GM21515 (cell line): ENCODE measurements around the gene LRP1B.
"Not testable (repeated sequence)": the region's sequence is repeated elsewhere in the genome, so short reads cannot be mapped to it uniquely, and the experiment has no call there.

Experiments
- ATAC-seq: cut with Tn5 transposase; IDR thresholded peaks from one replicate; pipeline ENCODE4 v1.9.1; 2021; ENCODE audit not compliant: unreplicated experiment

The LRP1B gene

DNA sequence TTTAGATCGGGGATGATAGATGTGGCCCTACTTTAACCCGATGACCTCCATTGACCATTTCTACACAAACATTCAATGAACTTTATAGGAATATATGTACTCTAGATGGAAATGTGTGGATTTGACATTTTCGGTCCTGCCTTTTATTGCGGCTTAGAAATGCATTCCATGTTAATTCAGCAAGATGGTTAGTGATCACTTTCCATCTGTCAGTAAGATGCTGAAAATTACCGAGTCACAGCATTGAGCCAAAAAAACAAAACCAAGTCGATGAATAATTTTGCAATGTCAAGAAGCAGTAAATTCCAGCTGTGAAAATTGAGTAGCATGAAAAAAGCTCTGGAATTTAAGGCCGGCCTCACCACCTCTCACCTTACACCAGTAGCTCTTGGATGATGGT, 1708.1 kb downstream of the LRP1B start:
- no peak for ATAC-seq

DNA sequence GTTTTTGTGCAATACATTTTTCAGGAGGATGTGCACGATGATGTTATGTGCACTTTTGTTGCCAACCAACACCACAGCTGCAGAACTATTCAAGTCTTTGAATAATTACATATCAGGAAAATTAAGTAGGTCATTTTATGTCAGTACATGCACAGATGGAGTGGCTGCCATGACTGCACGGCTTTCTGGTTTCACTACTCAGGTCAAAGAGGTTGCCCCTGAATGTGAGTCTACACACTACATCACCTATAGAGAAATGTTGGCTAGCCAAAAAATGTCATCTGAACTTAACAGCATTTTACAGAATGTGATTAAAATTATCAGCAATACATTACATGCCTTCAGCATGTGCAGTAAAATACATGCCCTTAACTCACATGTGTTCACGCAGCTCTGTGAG, 1713.3 kb downstream of the LRP1B start:
- ATAC-seq, result no peak

DNA sequence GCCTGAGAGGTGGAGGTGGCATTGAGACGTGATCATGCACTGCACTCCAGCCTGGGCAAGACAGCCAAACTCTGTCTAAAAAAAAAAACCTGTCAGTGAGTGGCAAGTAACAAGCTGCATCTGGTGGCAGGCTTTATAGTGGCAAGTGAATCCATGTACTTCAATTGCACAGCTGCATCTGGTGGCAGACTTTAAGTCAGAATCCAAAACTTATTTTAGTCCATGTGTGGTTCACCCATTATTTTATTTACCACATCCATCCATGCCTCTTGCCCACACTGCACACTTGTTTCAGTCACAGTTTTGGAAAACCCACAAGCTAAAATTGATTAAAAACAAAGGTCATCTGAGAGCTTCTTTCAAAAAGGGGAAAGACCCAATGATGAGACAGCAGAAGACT, 1714.2 kb downstream of the LRP1B start:
- no peak for ATAC-seq

DNA sequence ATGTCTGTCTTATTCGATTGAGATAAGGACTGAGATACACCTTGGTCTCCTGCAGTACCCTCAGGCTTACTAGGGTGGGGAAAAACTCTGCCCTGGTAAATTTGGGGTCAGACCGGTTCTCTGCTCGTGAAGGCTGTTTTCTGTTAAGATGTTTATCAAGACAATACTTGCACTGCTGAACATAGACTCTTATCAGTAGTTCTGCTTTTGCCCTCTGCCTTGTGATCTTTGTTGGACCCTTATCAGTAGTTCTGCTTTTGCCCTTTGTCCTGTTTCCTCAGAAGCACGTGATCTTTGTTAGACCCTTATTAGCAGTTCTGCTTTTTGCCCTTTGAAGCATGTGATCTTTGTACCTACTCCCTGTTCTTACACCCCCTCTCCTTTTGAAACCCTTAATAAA, 1715.8 kb downstream of the LRP1B start:
- not testable (repeated sequence) for ATAC-seq

DNA sequence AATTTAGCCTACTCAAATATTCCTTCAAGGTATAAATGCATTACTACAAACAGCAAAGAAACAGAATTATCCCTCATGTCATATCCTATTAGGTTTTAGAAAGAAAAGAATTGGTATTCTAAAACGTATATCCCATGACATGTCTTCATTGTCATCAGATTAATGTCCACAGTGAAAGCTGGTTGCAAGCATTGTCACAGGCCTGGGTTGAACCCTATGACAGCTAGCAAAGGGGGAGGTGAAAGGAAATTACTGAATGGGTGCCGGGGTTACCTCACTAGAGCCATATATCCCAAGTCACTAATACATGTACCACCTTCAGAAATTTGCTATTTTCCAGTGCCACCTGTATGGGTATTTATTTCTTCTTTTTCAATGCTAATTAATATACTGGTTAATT, 1720.1 kb downstream of the LRP1B start:
- ATAC-seq, result no peak

DNA sequence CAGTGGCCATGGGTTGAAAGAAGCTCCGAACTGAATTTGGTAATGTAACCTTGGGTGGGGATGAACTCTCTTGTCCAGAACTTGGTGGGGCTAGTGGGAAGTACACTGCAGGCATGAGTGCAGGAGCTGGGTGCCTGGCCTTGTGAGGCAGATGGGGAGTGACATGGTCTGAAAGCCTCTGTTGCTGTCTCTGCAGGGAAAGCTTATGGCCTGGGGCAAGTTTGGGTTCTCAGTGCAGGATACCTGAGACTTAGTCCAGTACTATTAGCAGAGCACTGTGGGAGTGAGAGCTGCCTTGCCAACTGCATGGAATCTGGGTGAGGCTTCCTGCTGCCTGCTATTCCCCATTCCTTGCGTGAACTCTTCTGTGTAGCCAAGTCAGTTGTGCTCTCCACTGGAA, 1729.8 kb downstream of the LRP1B start:
- no peak for ATAC-seq

DNA sequence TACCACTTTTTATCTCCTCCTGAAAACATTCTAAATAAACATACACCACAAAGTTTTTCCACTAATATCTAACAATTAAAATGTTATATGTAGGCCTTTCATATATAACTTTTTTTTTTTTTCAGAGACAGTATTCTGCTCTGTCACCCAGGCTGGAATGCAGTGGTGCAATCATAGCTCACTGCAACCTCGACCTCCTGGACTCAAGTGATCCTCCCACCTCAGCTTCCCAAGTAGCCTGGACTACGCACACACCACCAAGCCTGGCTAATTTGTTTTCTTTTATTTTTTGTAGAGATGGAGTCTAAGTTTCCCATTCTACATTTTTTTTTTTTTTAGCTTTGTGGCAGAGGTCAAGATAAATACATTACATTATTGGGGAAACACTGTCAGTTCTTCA, 1738.0 kb downstream of the LRP1B start:
- no peak for ATAC-seq

DNA sequence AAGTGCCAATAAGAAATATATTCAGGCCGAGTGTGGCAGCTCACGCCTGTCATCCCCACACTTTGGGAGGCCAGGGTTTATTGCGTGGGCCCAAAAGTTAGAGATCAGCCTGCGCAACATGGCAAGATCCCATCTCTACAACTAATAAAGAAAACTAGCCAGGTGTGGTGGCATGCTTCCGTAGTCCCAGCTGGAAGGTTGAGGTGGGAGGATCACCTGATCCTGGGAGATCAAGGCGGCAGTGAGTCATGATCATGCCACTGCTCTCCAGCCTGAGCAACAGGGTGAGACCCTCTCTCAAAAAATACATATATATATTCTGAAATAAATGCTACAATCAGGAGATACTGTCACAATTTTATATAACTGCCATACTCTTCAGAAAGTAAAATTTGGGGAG, 1745.9 kb downstream of the LRP1B start:
- no peak for ATAC-seq

DNA sequence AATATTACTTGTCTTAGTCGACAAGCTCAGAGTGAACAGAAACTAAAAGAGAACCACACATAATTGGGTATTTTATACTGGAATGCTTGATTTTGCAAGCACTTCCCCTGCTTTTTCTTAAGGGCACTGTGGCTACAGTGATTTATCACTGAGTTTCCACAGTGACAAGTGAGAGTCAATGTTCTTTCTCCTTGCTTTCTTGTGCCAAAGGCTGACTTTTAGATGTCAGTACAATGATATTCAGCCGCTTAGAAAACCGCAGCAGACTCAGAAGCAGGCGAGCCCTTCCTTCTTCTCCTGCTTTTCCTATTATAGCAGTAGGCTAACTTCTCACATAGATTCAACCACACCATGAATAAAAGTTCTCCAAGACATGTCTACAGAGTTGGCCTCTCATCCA, 1747.0 kb downstream of the LRP1B start:
- ATAC-seq, result no peak

DNA sequence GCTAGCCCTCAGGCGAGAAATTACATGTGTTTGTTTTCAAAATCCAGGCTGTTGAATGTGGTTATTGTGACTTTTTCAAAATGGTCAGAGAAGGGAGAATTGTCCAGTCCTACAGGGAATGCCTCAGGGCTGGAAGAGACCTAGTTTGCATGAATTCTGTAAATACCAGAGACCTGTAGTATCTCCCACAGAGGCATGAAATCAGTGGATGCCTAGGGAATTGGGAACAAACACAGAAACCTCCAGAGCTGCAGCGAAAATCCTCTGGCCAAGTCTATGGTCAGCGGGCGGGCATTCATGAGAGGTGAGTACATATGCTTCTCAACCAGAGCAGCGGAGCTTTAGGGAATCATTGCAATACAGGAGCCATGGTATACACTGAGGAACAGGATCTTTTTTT, 1754.1 kb downstream of the LRP1B start:
- ATAC-seq, result no peak

DNA sequence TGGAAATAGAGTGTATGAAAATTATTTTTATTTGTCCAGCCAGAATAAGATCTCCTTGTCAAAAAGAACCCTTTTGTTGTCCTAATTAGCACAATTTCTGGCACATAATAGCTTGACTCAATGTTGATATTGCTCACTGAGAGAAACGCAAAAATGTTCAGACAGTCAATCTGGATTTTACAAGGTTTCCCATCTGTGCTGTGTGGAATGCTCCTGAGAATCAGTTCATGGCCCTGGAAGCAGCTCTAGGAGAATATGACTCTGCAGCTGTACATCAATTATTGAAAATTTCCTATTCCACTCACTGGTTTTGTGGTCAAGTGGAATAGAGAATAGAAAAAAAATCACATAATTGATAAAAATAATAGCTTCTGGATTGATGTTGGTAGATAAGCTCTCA, 1767.7 kb downstream of the LRP1B start:
- no peak for ATAC-seq

DNA sequence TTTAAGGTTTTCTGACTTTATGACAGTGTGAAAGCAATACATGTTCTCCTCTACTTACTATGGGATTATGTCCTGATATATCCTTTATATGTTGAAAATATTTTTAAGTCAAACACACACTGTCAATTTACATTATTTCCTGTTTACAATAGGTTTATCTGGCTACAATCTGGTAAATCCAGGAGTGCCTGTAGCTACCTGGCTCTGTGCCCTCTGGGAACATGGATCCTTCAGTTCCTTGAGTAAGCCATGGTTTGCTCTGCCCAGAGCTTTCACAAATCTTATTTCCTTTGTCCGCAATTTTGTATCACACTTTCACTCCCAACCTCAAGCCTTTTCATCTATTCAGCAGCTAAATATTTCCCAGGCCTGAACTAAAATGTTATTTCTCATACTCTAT, 1768.5 kb downstream of the LRP1B start:
- no peak for ATAC-seq

DNA sequence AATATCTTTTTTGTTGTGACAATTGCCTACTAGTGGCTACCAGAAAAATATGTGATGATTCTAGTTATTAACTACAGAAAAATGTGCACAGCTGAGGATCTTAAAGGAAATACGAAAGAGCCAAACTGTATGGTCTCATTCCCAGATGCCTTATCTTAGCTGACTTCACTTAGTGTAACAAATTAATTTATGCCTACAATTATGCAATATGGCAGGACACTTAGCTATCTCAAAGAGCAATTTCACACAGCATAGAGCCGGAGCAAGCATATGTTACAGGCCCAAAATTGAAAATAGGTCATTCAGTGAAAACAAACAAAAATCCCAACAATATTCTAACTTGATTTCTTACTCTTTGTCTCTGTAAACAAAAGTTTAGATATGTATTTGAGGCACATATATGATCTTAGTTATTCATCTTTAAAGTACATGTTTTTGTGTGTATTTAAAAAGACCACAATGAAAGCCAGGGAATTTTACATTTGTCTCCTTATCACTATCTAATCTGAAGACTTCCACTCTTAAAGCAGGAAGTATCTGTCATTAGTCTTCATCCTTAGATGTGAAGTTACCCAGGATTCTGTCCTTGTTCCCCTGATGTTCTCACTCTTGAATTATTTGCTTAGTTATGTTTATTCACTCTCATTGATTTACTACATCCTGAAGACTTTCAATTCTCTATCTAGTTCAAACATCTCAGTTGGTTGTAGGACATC, 1771.6 kb downstream of the LRP1B start:
- no peak for ATAC-seq

DNA sequence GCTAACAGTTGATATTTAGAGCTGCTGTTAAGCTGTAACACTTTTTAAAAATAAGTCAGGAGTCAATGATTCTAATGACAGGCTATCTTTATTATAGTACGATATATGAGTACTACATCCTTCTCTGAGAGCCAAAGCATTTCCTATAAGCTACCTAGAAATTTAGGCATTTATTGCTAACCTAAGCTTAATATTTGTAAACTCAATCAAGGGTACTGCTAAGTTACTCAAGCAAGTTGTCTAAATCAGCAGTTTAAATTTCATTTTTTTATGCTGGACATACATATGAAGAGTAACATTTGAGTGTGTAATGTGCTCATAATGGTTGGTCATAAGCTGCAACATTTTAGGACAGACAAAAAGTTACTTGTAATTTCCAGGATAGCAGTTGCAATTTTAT, 1774.1 kb downstream of the LRP1B start:
- ATAC-seq, result no peak

DNA sequence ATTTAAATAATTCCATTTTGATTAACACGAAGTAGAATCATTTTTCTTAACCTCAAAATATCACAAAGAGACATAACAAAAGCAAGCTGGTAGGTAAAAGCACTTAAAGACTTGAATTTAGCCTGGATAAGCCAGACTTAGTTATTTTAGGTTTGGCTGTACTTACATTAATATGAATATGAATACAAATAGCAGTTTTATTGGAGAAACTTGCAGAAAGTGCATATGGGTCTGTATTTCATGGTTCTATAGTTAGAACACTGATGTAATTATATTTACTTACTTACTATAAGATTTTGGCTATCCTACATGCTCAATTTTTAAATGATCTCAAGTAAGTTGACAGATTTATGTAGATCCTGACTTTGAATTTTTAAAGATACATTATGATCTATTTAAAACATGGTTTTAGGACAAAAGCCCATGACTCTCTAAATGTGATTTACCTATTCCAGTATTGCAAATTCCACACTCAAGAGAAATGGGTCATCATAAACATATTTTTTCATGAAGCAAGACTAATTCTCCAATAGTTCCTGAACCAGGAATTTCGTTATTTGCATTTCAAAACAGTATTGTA, 1775.2 kb downstream of the LRP1B start:
- ATAC-seq, result no peak

DNA sequence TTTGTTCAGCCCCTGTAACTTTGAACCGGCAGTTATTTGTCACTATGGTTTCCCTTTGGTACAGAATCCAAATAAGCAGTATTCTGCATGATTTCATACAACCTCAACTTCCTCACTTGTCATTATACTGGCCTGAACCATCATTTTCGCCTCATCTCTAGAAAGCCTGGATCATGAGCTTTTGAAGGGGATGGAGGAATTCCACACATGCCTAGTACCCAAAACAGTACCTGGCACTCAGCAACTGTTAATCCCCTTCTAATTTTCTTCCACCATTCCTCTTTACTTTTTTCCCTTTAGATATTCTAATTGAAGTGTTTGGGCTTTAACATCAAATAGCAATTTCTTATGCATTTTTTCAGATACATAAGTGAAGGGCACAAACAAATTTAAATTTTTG, 1776.3 kb downstream of the LRP1B start:
- no peak for ATAC-seq

DNA sequence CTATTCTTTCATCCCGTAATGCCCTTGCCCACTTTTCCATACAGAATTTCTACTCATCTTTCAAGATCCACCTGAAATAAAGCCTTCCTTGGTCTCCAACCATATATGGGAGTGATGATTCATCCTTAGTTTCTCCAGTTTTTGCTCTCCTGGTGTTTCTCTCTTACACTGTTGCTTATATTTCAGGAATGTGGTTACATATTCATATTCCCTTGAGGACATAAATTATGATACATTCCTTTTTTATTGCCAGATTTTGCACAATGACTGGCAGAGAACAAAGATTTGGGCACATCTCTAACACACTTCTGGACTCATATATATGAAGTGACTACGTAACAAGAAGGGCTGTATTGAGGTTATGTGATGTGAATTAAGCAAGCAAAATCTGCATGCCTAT, 1777.3 kb downstream of the LRP1B start:
- ATAC-seq, result no peak

DNA sequence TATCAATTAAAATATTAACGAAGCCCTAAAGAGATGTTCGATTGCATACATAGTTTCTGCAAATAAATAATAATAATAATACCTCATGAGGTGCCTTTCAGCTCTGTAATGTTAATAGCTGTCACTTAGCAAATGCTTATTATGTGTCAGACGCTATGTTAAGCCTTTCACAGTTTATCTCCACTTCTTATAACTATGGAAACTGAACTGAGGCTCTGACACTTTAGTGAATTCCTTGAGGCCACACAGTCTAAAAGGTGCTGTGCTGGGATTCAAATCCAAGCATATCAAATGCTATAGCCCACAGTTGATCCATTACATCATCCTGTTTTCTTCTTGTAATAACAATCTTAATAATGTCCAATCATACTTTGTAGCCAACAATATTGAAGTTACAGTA, 1779.1 kb downstream of the LRP1B start:
- ATAC-seq, result no peak

DNA sequence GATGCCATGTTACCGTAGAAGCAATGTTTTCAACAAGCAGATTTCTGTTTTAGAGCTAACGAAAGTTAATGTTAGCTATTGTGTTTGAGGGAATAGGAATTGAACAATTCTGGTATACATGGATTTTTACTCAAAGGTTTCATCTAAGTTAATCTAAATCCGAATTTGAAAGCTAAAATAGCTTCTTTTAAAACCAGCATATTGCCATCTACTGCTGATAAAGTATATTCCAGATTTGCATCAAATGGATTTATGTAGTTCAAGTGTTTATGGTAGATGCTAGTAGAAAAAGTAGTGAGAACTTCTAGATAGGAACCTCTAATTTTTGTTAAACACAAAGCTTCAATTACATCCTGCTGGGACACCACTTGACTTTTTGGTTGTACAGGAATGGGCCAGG, 1781.1 kb downstream of the LRP1B start:
- no peak for ATAC-seq

DNA sequence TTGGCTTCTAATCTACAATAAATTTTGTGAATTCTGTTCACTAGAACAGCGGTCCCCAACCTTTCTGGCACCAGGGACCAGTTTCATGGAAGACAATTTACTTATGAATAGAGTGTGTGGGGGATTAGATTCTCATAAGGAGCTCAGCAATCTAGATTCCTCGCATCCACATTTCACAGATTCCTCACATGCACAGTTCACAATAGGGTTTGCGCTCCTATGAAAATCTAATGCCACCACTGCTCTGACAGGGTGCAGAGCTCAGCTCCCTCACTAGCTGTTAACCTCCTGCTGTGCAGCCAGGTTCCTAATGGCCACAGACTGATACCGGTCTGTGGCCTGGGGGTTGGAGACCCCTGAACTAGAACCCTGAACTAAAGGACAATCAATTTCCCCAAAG, 1782.0 kb downstream of the LRP1B start:
- no peak for ATAC-seq

DNA sequence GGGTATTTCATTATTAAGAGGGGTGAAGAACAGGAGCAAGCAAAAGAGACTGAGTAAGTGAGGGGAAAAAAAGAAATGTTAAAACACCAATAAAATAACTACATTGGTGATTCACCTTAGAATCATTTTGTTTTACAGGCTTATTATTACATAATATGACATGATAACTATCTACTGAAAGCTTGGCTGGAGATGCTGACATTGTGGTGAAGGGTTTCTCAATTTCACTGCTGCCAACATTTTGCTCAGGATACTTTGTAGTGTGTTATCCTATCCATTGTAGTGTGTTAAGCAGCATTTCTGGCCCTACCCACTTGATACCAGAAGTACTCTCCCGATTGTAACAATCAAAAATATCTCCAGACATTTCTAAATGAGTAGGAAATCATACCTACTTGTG, 1786.0 kb downstream of the LRP1B start:
- ATAC-seq, result no peak

DNA sequence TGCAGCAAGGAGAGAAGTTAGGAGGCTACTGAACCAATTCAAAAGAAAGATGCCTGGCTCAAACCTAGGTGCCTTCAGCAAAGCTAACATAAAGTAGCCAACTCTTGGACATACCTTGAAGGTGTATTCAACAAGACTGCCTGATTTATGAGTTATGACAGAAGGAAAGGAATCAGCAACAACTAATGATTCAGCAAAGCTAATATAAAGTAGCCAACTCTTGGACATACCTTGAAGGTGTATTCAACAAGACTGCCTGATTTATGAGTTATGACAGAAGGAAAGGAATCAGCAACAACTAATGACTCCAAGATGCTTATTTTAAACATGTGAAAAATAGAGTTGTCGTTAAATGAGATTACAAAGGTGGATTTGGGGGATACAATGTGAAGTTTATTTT, 1786.5 kb downstream of the LRP1B start:
- not testable (repeated sequence) for ATAC-seq

DNA sequence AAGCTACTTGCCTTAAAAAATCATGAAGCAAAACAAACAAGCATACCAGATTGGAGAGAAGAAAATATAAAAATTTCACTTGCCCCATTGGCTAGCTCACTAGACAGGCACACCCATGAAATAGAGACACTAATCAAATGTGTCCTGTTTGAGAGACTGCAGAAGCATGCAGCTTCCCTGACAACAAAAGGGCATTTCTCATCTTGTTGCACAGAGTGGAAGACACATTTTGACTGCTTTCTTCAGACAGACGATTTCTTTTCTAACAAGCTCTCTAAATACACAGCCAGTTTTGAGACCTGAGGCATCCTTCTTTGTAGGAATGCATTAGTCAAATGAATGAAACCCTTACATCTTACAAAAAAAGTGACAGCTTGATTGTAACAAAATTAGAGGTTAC, 1792.0 kb downstream of the LRP1B start:
- no peak for ATAC-seq
